Smooth muscle cell (in vitro differentiated cells): ENCODE data around the gene DLGAP3. TPM values are rescaled to one million over a fixed set of nuclear protein-coding genes. Genes with fewer than 3 reads are reported as not detected.
"Not testable (repeated sequence)": the region's sequence is repeated elsewhere in the genome, so short reads cannot be mapped to it uniquely, and the experiment has no call there.

Experiments
- DNase-seq: peaks from one replicate; lab custom pipeline; 2025; ENCODE audit not compliant: unreplicated experiment; lab: John Stamatoyannopoulos, UW
- H2AFZ ChIP-seq: fragments of 200-600 bp; sonication (generic); 2 replicates; pipeline ENCODE4 v1.6.0; 2016; ENCODE audit warnings: antibody characterized with exemption, low read depth, mild to moderate bottlenecking
- H3F3A ChIP-seq: fragments of 200-600 bp; sonication (generic); 2 replicates; pipeline ENCODE4 v1.6.0; 2017; ENCODE audit warnings: antibody characterized with exemption, low read depth
- H3K27ac ChIP-seq: fragments of 200-600 bp; sonication (generic); 2 replicates; pipeline ENCODE4 v1.5.1; 2016; ENCODE audit warnings: low read depth, mild to moderate bottlenecking
- H3K27me3 ChIP-seq: fragments of 200-600 bp; sonication (generic); 2 replicates; pipeline ENCODE4 v1.6.1; 2016; ENCODE audit warnings: low read depth, mild to moderate bottlenecking
- H3K36me3 ChIP-seq: fragments of 200-600 bp; sonication (generic); 2 replicates; pipeline ENCODE4 v1.5.1; 2016; ENCODE audit warnings: low read depth
- H3K4me1 ChIP-seq: fragments of 200-600 bp; sonication (generic); 2 replicates; pipeline ENCODE4 v1.5.1; 2016; ENCODE audit warnings: low read depth
- H3K4me2 ChIP-seq: fragments of 200-600 bp; sonication (generic); 2 replicates; pipeline ENCODE4 v1.6.0; 2016; ENCODE audit warnings: mild to moderate bottlenecking
- H3K4me3 ChIP-seq: fragments of 200-600 bp; sonication (generic); 2 replicates; pipeline ENCODE4 v1.5.1; 2016; ENCODE audit warnings: mild to moderate bottlenecking
- H3K79me2 ChIP-seq: fragments of 200-600 bp; sonication (generic); 2 replicates; pipeline ENCODE4 v1.6.0; 2016; ENCODE audit warnings: low read depth, mild to moderate bottlenecking
- H3K9ac ChIP-seq: fragments of 200-600 bp; sonication (generic); 2 replicates; pipeline ENCODE4 v1.6.0; 2016; ENCODE audit warnings: low read depth
- H3K9me3 ChIP-seq: fragments of 200-600 bp; sonication (generic); replicated peaks from 2 replicates; pipeline ENCODE4 v1.5.1; 2016; ENCODE audit warnings: low read depth
- H4K20me1 ChIP-seq: fragments of 200-600 bp; sonication (generic); 2 replicates; pipeline ENCODE4 v1.6.0; 2016; ENCODE audit warnings: low read depth
- CTCF ChIP-seq: fragments of 200-600 bp; sonication (generic); IDR thresholded peaks from 2 replicates; pipeline ENCODE4 v1.5.1; 2017; ENCODE audit warnings: borderline replicate concordance, mild to moderate bottlenecking, antibody characterized with exemption; ENCODE audit not compliant: insufficient read depth, poor library complexity, severe bottlenecking
- WGBS: methylation state at CpG from one replicate; pipeline ENCODE4 v1.1.7; 2016; ENCODE audit warnings: low lambda C conversion rate; 5-methylcytosine and 5-hydroxymethylcytosine counted together
- polyA plus RNA-seq: library from polyadenylated mRNA; unstranded; fragments of >200 nt; fragmentation: Nextera tagmentation; extraction: Ambion mirVana; gene quantifications from 2 replicates; pipeline ENCODE4 v1.2.1, GENCODE V29; 2016
- total RNA-seq: library from RNA; depleted of rRNA; stranded (reverse); fragments of >200 nt; gene quantifications from 2 replicates; pipeline ENCODE4 v1.2.3, GENCODE V29; 2014

Gene DLGAP3
- total and polyA plus RNA-seq, 2 experiments from 2014 or later, result not detected

GRCh38 chr1:34822202-34822601 lies 107.2 kb downstream of the DLGAP3 start:
- no peak overlapping the region for H2AFZ ChIP-seq
- H3K9me3 ChIP-seq, result no peaks in the 10 kb centered on the region
- H3K27me3 ChIP-seq, result no peaks in the 10 kb centered on the region
- H4K20me1 ChIP-seq, result peaks cover 33% of the 10 kb centered on the region
- no peaks in the 10 kb centered on the region for H3K4me1 ChIP-seq
- H3K79me2 ChIP-seq, result no peaks in the 10 kb centered on the region
- no peak for TF ChIP-seq CTCF
- 93% methylated on average over 3 of the region's 3 CpGs for WGBS
- no peak overlapping the region for H3K9ac ChIP-seq
- H3K4me2 ChIP-seq, result no peak overlapping the region
- H3K4me3 ChIP-seq, result no peak overlapping the region
- no peaks in the 10 kb centered on the region for H3F3A ChIP-seq
- DNase-seq, result no peak
- no peaks in the 10 kb centered on the region for H3K36me3 ChIP-seq
- no peak overlapping the region for H3K27ac ChIP-seq

GRCh38 chr1:34818862-34819261 lies 110.6 kb downstream of the DLGAP3 start:
- not testable (repeated sequence) for H3F3A ChIP-seq, H2AFZ ChIP-seq, H3K9ac ChIP-seq, H3K27ac ChIP-seq, H3K79me2 ChIP-seq, H3K4me2 ChIP-seq, H3K36me3 ChIP-seq, H3K9me3 ChIP-seq, DNase-seq, H3K27me3 ChIP-seq, H3K4me3 ChIP-seq, H3K4me1 ChIP-seq
- WGBS, result 94% methylated on average over 2 of the region's 2 CpGs
- H4K20me1 ChIP-seq, result peaks cover 40% of the 10 kb centered on the region

- no peak overlapping the region for H3K4me3 ChIP-seq
- peaks cover 38% of the 10 kb centered on the region for H4K20me1 ChIP-seq
- no peaks in the 10 kb centered on the region for H3F3A ChIP-seq
- H3K9ac ChIP-seq, result no peak overlapping the region
- no peak for TF ChIP-seq CTCF
- H3K27ac ChIP-seq, result no peak overlapping the region
- DNase-seq, result no peak
- H2AFZ ChIP-seq, result no peak overlapping the region
- H3K4me2 ChIP-seq, result no peak overlapping the region
- H3K9me3 ChIP-seq, result no peaks in the 10 kb centered on the region
- H3K27me3 ChIP-seq, result no peaks in the 10 kb centered on the region
- WGBS, result 73% methylated on average over 3 of the region's 3 CpGs
- H3K79me2 ChIP-seq, result no peaks in the 10 kb centered on the region
- H3K36me3 ChIP-seq, result no peaks in the 10 kb centered on the region
- no peaks in the 10 kb centered on the region for H3K4me1 ChIP-seq
These were observed 112.7 kb downstream of the DLGAP3 start for GRCh38 chr1:34816778-34817177.

- Histone ChIP-seq H3K9me3 (no peaks in the 10 kb centered on the region), H3K4me2 (no peak overlapping the region), H3K9ac (no peak overlapping the region), H3K79me2 (no peaks in the 10 kb centered on the region), H3K27ac (no peak overlapping the region), H3K4me3 (no peak overlapping the region), H3F3A (no peaks in the 10 kb centered on the region), H3K36me3 (no peaks in the 10 kb centered on the region), H2AFZ (no peak overlapping the region), H4K20me1 (peaks cover 35% of the 10 kb centered on the region), H3K4me1 (no peaks in the 10 kb centered on the region), H3K27me3 (no peaks in the 10 kb centered on the region)
- TF ChIP-seq CTCF, result no peak
- DNase-seq, result no peak
These were observed 113.1 kb downstream of the DLGAP3 start for GRCh38 chr1:34816332-34816731.

Other genes with a start within 250 kb of the DLGAP3 start
- gene GJB5, start 174.6 kb downstream of the DLGAP3 start, total RNA-seq, result 7.3 and 8.8 TPM in 2 replicates
- gene GJB5, start 174.6 kb downstream of the DLGAP3 start, polyA plus RNA-seq, result 2.5 and 10.4 TPM in 2 replicates
- gene GJB4, start 169.9 kb downstream of the DLGAP3 start, total RNA-seq, result 0.67 and 0.85 TPM in 2 replicates
- 0.39 TPM in 1 of 2 replicates, not detected in the other for gene GJB4, start 169.9 kb downstream of the DLGAP3 start, polyA plus RNA-seq
- gene GJB3, start 148.4 kb downstream of the DLGAP3 start, total RNA-seq, result 5.6 and 10.0 TPM in 2 replicates
- 2.9 and 13.1 TPM in 2 replicates for gene GJB3, start 148.4 kb downstream of the DLGAP3 start, polyA plus RNA-seq
- gene GJA4, start 136.7 kb downstream of the DLGAP3 start, total RNA-seq, result not detected in 2 replicates
- gene GJA4, start 136.7 kb downstream of the DLGAP3 start, polyA plus RNA-seq, result 0.35 TPM in 1 of 2 replicates, not detected in the other
- gene SMIM12, start 69.9 kb downstream of the DLGAP3 start, total RNA-seq, result 16.5 and 17.6 TPM in 2 replicates
- 44.8 and 48.6 TPM in 2 replicates for gene SMIM12, start 69.9 kb downstream of the DLGAP3 start, polyA plus RNA-seq
- 61.2 and 62.0 TPM in 2 replicates for gene TMEM35B, start 55.7 kb upstream of the DLGAP3 start, total RNA-seq
- gene TMEM35B, start 55.7 kb upstream of the DLGAP3 start, polyA plus RNA-seq, result 75.1 and 75.7 TPM in 2 replicates
- gene ZMYM6, start 102.3 kb upstream of the DLGAP3 start, total RNA-seq, result 19.0 and 19.6 TPM in 2 replicates
- 5.6 and 8.9 TPM in 2 replicates for gene ZMYM6, start 102.3 kb upstream of the DLGAP3 start, polyA plus RNA-seq
- 18.6 and 31.3 TPM in 2 replicates for gene ZMYM1, start 149.7 kb upstream of the DLGAP3 start, total RNA-seq
- gene ZMYM1, start 149.7 kb upstream of the DLGAP3 start, polyA plus RNA-seq, result 4.2 and 7.5 TPM in 2 replicates